GM23248 (cell line): ENCODE measurements around the gene ITGB6. TPM values are rescaled to one million over a fixed set of nuclear protein-coding genes. Genes with fewer than 3 reads are reported as not detected.

Experiments
- DNase-seq: peaks from one replicate; pipeline ENCODE4 v3.0.0-alpha.2; 2015
- H2AFZ ChIP-seq: fragments of 200-600 bp; sonication (generic); 2 replicates; pipeline ENCODE4 v1.6.1; 2016; ENCODE audit warnings: antibody characterized with exemption
- H3F3A ChIP-seq: fragments of 200-600 bp; sonication (generic); 2 replicates; pipeline ENCODE4 v1.6.1; 2016; ENCODE audit warnings: mild to moderate bottlenecking, antibody characterized with exemption, mixed run types; ENCODE audit not compliant: insufficient read depth
- H3K27ac ChIP-seq: fragments of 200-600 bp; sonication (generic); 2 replicates; pipeline ENCODE4 v1.5.1; 2016; ENCODE audit warnings: mild to moderate bottlenecking
- H3K27me3 ChIP-seq: fragments of 200-600 bp; sonication (generic); replicated peaks from 2 replicates; pipeline ENCODE4 v1.6.1; 2016; ENCODE audit warnings: mild to moderate bottlenecking; ENCODE audit not compliant: insufficient read depth
- H3K36me3 ChIP-seq: fragments of 200-600 bp; sonication (generic); 2 replicates; pipeline ENCODE4 v1.6.1; 2016; ENCODE audit warnings: low read depth, mild to moderate bottlenecking
- H3K4me1 ChIP-seq: fragments of 200-600 bp; sonication (generic); 2 replicates; pipeline ENCODE4 v1.6.1; 2016; ENCODE audit warnings: mild to moderate bottlenecking; ENCODE audit not compliant: insufficient read depth
- H3K4me2 ChIP-seq: fragments of 200-600 bp; sonication (generic); one replicate; pipeline ENCODE4 v1.6.1; 2016; ENCODE audit warnings: mild to moderate bottlenecking; ENCODE audit not compliant: unreplicated experiment
- H3K4me3 ChIP-seq: fragments of 200-600 bp; sonication (generic); 2 replicates; pipeline ENCODE4 v1.5.1; 2016; ENCODE audit warnings: mild to moderate bottlenecking
- H3K79me2 ChIP-seq: fragments of 200-600 bp; sonication (generic); 2 replicates; pipeline ENCODE4 v1.6.1; 2016; ENCODE audit warnings: mild to moderate bottlenecking; ENCODE audit not compliant: insufficient read depth
- H3K9ac ChIP-seq: fragments of 200-600 bp; sonication (generic); 2 replicates; pipeline ENCODE4 v1.6.1; 2016; ENCODE audit warnings: mild to moderate bottlenecking
- H3K9me2 ChIP-seq: fragments of 200-600 bp; sonication (generic); 2 replicates; pipeline ENCODE4 v1.6.1; 2016; ENCODE audit warnings: mixed run types, mild to moderate bottlenecking, moderate library complexity; ENCODE audit not compliant: insufficient read depth
- H3K9me3 ChIP-seq: fragments of 200-600 bp; sonication (generic); one replicate; pipeline ENCODE4 v1.6.1; 2017; ENCODE audit warnings: low read depth
- H4K20me1 ChIP-seq: fragments of 200-600 bp; sonication (generic); 2 replicates; pipeline ENCODE4 v1.6.0; 2016; ENCODE audit not compliant: insufficient read depth
- EZH2 ChIP-seq: fragments of 200-600 bp; sonication (generic); IDR thresholded peaks from 2 replicates; pipeline ENCODE4 v1.6.1; 2018; ENCODE audit warnings: antibody characterized with exemption, mild to moderate bottlenecking; ENCODE audit not compliant: insufficient read depth, poor library complexity, severe bottlenecking
- EZH2phosphoT487 ChIP-seq: fragments of 200-600 bp; sonication (generic); IDR thresholded peaks from 2 replicates; pipeline ENCODE4 v1.6.1; 2018; ENCODE audit warnings: antibody characterized with exemption, moderate library complexity, mild to moderate bottlenecking, low read depth; ENCODE audit not compliant: insufficient read depth
- WGBS, 2 experiments: methylation state at CpG; one replicate each; pipeline ENCODE4 v1.1.6; 2015 to 2017; ENCODE audit warnings: low lambda C conversion rate in 2 of 2, low coverage in 1 of 2; ENCODE audit errors: missing lambda C conversion rate in 2 of 2; 5-methylcytosine and 5-hydroxymethylcytosine counted together
- in situ Hi-C: fragments of 300-500 bp; cut with MboI; formaldehyde crosslinking; loops from 2 replicates; pipeline ENCODE4 v1.15.0; 2020
- polyA plus RNA-seq: library from polyadenylated mRNA; unstranded; fragments of >200 nt; fragmentation: Nextera tagmentation; extraction: Ambion mirVana; gene quantifications from 2 replicates; pipeline ENCODE4 v1.2.1, GENCODE V29; 2016
- total RNA-seq: library from RNA; depleted of rRNA; stranded (reverse); fragments of >200 nt; shearing (Covaris generic); gene quantifications from 2 replicates; pipeline ENCODE4 v1.2.3, GENCODE V29; 2014

The ITGB6 gene
- total and polyA plus RNA-seq, 2 experiments from 2014 or later: 0.05 TPM; not detected in 1

DNA sequence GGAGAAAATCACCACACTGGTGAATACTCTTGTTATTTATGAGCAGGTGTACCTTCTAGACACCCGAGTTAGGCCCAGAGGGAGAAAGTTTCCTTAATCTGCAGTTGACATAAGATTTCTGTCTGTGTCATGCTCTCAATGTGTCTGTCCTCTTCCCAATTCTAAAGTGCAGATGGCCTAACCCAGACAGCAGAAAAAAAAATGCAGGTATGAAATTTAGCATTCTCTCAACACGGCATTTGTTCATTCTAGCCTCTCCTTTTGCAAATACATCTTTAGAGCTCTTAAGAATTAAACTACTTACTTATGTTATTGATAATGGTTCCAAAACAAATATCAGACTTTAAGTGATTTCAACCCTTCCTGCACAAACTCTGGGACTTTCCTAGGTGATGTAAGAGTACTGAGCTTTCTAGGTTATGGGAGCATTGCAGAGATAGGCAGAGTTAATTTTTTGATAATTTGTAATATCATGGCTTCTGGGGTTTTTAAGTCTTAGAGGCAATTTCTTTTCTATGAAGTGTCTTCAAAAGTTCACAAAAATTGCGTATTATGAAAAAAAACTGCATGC, 32.9 kb upstream of the ITGB6 start:
- H3K9ac ChIP-seq: no peak overlapping the region
- no peak for DNase-seq
- no peaks in the 10 kb centered on the region for H3K9me3 ChIP-seq
- H3K27me3 ChIP-seq: no peaks in the 10 kb centered on the region
- no peak overlapping the region for H2AFZ ChIP-seq
- no peaks in the 10 kb centered on the region for H3K9me2 ChIP-seq
- in situ Hi-C loops: no loop called here
- H3K4me2 ChIP-seq: no peak overlapping the region
- peaks cover 24% of the 10 kb centered on the region for H3F3A ChIP-seq
- H3K79me2 ChIP-seq: no peaks in the 10 kb centered on the region
- H4K20me1 ChIP-seq: no peaks in the 10 kb centered on the region
- no peak overlapping the region for H3K27ac ChIP-seq
- no peak for TF ChIP-seq EZH2phosphoT487
- TF ChIP-seq EZH2: no peak
- H3K36me3 ChIP-seq: no peaks in the 10 kb centered on the region
- H3K4me3 ChIP-seq: no peak overlapping the region
- peaks cover 29% of the 10 kb centered on the region for H3K4me1 ChIP-seq
- WGBS, 2 experiments: 84 to 87% methylated on average over 3 of the region's 3 CpGs

DNA sequence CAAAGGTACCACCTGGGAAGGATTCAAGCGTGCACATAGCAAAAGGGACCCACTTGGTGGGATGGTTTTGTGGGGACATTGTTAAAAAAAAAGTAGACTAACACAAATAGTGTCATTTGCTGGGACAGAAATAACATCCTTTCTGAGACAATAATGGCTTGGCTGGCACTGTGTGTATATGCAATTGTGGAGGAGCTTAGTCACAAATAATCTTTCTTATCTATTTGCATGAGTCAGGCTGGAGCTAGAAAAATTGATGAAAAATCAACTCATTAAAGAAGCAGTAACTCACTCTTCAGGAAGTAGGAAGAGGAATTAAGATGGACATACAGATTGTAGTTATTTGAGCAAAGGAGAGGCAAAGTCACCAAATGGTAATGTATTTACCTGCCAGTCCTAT, 29.5 kb upstream of the ITGB6 start:
- Histone ChIP-seq H3K4me2 (peak overlapping the region; percentile 32), H3K9me3 (no peaks in the 10 kb centered on the region), H3K4me3 (no peak overlapping the region), H3K4me1 (peaks cover 53% of the 10 kb centered on the region), H3K9me2 (no peaks in the 10 kb centered on the region), H2AFZ (no peak overlapping the region), H3K27ac (peak overlapping the region; percentile 91), H3F3A (peaks cover 49% of the 10 kb centered on the region), H3K27me3 (no peaks in the 10 kb centered on the region), H3K36me3 (no peaks in the 10 kb centered on the region), H3K79me2 (no peaks in the 10 kb centered on the region), H3K9ac (no peak overlapping the region), H4K20me1 (no peaks in the 10 kb centered on the region)
- in situ Hi-C loops: no loop called here
- DNase-seq: peak; percentile 80
- 75 to 93% methylated on average over 1 of the region's 1 CpG for WGBS, 2 experiments
- TF ChIP-seq EZH2 (no peak), EZH2phosphoT487 (no peak)

DNA sequence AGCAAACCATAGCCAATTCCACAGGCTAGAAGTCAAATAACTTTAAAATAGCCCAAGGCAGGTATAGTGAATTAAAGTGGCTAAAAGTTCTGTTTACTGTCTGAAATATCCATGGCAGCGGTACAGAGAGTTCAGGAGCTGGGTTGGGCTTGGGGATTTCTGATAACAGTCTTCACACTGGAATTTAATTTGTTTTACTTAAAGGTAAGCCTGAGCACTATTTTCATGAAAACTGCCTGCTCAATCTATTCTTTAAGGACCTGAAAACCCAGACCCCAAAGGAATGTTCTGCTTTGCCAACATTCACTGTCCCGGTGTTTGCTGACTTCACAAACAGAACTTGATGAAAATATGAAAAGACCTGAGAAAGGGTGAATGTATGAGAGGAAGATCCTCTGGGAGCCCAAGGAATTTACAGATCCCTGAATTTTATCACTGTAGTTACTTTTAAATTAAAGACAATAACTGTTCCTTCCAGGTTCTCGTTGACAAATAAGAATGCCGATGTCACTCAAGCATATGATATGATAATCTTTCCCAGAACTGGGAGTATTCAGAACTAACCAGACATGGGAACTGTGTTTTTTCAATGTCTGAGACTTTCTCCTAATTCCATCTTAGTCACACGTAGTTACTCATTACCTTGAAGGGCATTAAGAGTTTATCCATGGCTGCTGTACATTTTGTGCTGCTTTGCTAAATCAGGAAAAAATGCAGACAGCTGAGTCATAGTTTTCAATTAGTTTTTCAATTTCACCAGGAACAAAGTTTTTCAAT, 28.3 kb upstream of the ITGB6 start:
- H3K9me2 ChIP-seq: no peaks in the 10 kb centered on the region
- H3K9me3 ChIP-seq: no peaks in the 10 kb centered on the region
- H3K36me3 ChIP-seq: no peaks in the 10 kb centered on the region
- H3K27me3 ChIP-seq: no peaks in the 10 kb centered on the region
- peak overlapping the region; percentile 91 for H3K27ac ChIP-seq
- no peak overlapping the region for H3K4me3 ChIP-seq
- H3K4me1 ChIP-seq: peaks cover 64% of the 10 kb centered on the region
- in situ Hi-C loops: no loop called here
- H3K79me2 ChIP-seq: no peaks in the 10 kb centered on the region
- peaks cover 59% of the 10 kb centered on the region for H3F3A ChIP-seq
- H3K9ac ChIP-seq: peak overlapping the region; percentile 63
- peak overlapping the region; percentile 32 for H3K4me2 ChIP-seq
- 26 to 27% methylated on average over 5 of the region's 5 CpGs for WGBS, 2 experiments
- H2AFZ ChIP-seq: 0 out of 2 replicates have a peak overlapping the region, but pooled peaks have one; percentile 20
- no peaks in the 10 kb centered on the region for H4K20me1 ChIP-seq
- TF ChIP-seq EZH2 (no peak), EZH2phosphoT487 (no peak)
- peak; percentile 91 for DNase-seq

DNA sequence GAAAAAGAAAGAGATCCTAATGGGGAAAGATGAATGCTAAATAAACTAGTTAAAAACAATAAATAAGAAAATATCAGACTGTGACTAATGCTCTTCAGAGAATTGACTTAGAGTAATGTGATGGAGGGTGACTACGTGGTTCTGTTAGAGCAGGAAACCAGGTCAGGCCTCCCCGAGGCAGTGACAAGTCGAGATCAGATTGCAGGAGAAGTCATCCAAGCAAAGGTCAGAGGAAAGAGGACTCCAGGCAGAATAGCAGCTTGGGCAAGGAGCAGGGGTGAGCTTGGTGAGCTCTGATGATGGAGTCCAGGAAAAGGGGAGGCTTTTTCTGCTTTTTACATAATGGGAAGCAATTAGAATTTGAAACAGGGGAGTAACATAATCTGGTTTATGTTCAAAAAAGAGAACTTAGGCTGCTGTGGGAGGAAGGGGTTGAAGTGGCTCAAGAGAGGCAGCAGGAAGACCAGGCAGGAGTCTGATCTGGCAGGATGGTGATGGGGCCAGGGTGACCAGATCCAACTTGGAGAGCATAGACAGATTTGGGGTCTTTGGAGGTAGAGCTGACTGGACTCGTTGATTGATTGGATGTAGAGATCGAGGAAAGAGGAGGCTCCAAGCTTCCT, 27.3 kb upstream of the ITGB6 start:
- H3K4me3 ChIP-seq: no peak overlapping the region
- peak overlapping the region; percentile 91 for H3K27ac ChIP-seq

More for the DNA sequence above, 27.3 kb upstream of the ITGB6 start:
- Histone ChIP-seq H3K4me2 (peak overlapping the region; percentile 18), H4K20me1 (no peaks in the 10 kb centered on the region), H3K9ac (peak overlapping the region; percentile 63; the same call in 1 of the 2 replicates), H3K79me2 (no peaks in the 10 kb centered on the region), H3K9me2 (no peaks in the 10 kb centered on the region), H3K9me3 (no peaks in the 10 kb centered on the region), H3K4me1 (peaks cover 73% of the 10 kb centered on the region), H3F3A (peaks cover 63% of the 10 kb centered on the region), H3K36me3 (no peaks in the 10 kb centered on the region), H3K27me3 (no peaks in the 10 kb centered on the region), H2AFZ (peak overlapping the region; percentile 11; the same call in 1 of the 2 replicates)
- in situ Hi-C loops: no loop called here
- no peak for TF ChIP-seq EZH2phosphoT487
- no peak for TF ChIP-seq EZH2
- WGBS, 2 experiments: 39 to 40% methylated on average over 5 of the region's 5 CpGs
- DNase-seq: peak; percentile 75
